GM23338 (cell line): ENCODE results near the gene GJA10. TPM values are rescaled to one million over a fixed set of nuclear protein-coding genes. Genes with fewer than 3 reads are reported as not detected.
A peak's percentile ranks its signal among the peaks of the same experiment; 100 is the strongest.
"Not testable (repeated sequence)": the region's sequence is repeated elsewhere in the genome, so short reads cannot be mapped to it uniquely, and the experiment has no call there.

Experiments
- ATAC-seq: fragments of 200-7000 bp; cut with Tn5 transposase; 3 replicates; pipeline ENCODE4 v1.9.1; 2020
- DNase-seq: peaks from one replicate; pipeline ENCODE4 v3.0.0-alpha.2; 2015; ENCODE audit warnings: low spot score
- H2AFZ ChIP-seq: fragments of 200-600 bp; sonication (generic); 2 replicates; pipeline ENCODE4 v1.8.0; 2016; ENCODE audit warnings: antibody characterized with exemption, mild to moderate bottlenecking, moderate library complexity
- H3F3A ChIP-seq: fragments of 200-600 bp; sonication (generic); replicated peaks from 2 replicates; pipeline ENCODE4 v1.8.0; 2017; ENCODE audit warnings: antibody characterized with exemption, mixed run types, low read depth
- H3K27ac ChIP-seq: fragments of 200-600 bp; sonication (generic); 2 replicates; pipeline ENCODE4 v1.6.1; 2016; ENCODE audit warnings: low read depth
- H3K27me3 ChIP-seq: fragments of 200-600 bp; sonication (generic); 2 replicates; pipeline ENCODE4 v1.8.0; 2016; ENCODE audit warnings: mild to moderate bottlenecking, mixed run types, moderate library complexity; ENCODE audit not compliant: insufficient read depth
- H3K36me3 ChIP-seq: fragments of 200-600 bp; sonication (generic); 2 replicates; pipeline ENCODE4 v1.8.0; 2016; ENCODE audit warnings: mild to moderate bottlenecking; ENCODE audit not compliant: insufficient read depth
- H3K4me1 ChIP-seq: fragments of 200-600 bp; sonication (generic); 2 replicates; pipeline ENCODE4 v1.8.0; 2016; ENCODE audit warnings: mild to moderate bottlenecking, moderate library complexity; ENCODE audit not compliant: insufficient read depth
- H3K4me2 ChIP-seq: fragments of 200-600 bp; sonication (generic); 2 replicates; pipeline ENCODE4 v1.7.1; 2017; ENCODE audit warnings: mixed run types
- H3K4me3 ChIP-seq: fragments of 200-600 bp; sonication (generic); 2 replicates; pipeline ENCODE4 v1.6.1; 2016; ENCODE audit warnings: mixed run types
- H3K79me2 ChIP-seq: fragments of 200-600 bp; sonication (generic); replicated peaks from 2 replicates; pipeline ENCODE4 v1.8.0; 2017; ENCODE audit warnings: mild to moderate bottlenecking; ENCODE audit not compliant: insufficient read depth
- H3K9me2 ChIP-seq: fragments of 200-600 bp; sonication (generic); 2 replicates; pipeline ENCODE4 v1.8.0; 2017; ENCODE audit not compliant: insufficient read depth
- H4K20me1 ChIP-seq: fragments of 200-600 bp; sonication (generic); replicated peaks from 2 replicates; pipeline ENCODE4 v1.8.0; 2017; ENCODE audit warnings: mild to moderate bottlenecking; ENCODE audit not compliant: insufficient read depth
- H3K27ac Mint-ChIP-seq: 2 replicates; pipeline ENCODE4 v1.8.0; 2020; ENCODE audit warnings: inconsistent platforms, mild to moderate bottlenecking, moderate library complexity, mixed read lengths
- H3K27me3 Mint-ChIP-seq: 3 replicates; pipeline ENCODE4 v1.8.0; 2022; ENCODE audit warnings: low read depth, mild to moderate bottlenecking, moderate library complexity, mixed read lengths, inconsistent platforms; ENCODE audit not compliant: insufficient read depth, poor library complexity
- H3K36me3 Mint-ChIP-seq: 3 replicates; pipeline ENCODE4 v1.8.0; 2021; ENCODE audit warnings: low read depth, mild to moderate bottlenecking, inconsistent platforms, moderate library complexity, mixed read lengths
- H3K4me1 Mint-ChIP-seq: 3 replicates; pipeline ENCODE4 v1.8.0; 2020; ENCODE audit warnings: mild to moderate bottlenecking, inconsistent platforms, mixed read lengths
- H3K4me3 Mint-ChIP-seq: 3 replicates; pipeline ENCODE4 v1.8.0; 2021; ENCODE audit warnings: moderate library complexity, mild to moderate bottlenecking, inconsistent platforms, mixed read lengths
- H3K9me3 Mint-ChIP-seq: 3 replicates; pipeline ENCODE4 v1.8.0; 2020; ENCODE audit warnings: moderate library complexity, mild to moderate bottlenecking, inconsistent platforms, mixed read lengths
- POLR2AphosphoS5 ChIP-seq: IDR thresholded peaks from 2 replicates; pipeline ENCODE4 v1.6.1; 2016; ENCODE audit warnings: antibody characterized with exemption, low read depth
- REST ChIP-seq: IDR thresholded peaks from one replicate; pipeline ENCODE4 v1.6.1; 2018; ENCODE audit warnings: antibody characterized with exemption; ENCODE audit not compliant: unreplicated experiment
- polyA plus RNA-seq: library from polyadenylated mRNA; unstranded; fragments of >200 nt; fragmentation: Nextera tagmentation; extraction: Ambion mirVana; gene quantifications from 2 replicates; pipeline ENCODE4 v1.2.1, GENCODE V29; 2016
- total RNA-seq: library from RNA; depleted of rRNA; stranded (reverse); fragments of >200 nt; shearing (Covaris generic); gene quantifications from 2 replicates; pipeline ENCODE4 v1.2.3, GENCODE V29; 2014
- TF ChIP-seq, protein P1 (sequence below), 2 experiments: fragments of 200-600 bp in 1 of 2; sonication (generic) in 1 of 2; conservative IDR thresholded peaks; 2 replicates each; pipeline versions ENCODE4 v1.5.1 to v1.6.1; 2016 to 2017; ENCODE audit warnings: antibody characterized with exemption in 2 of 2, low read depth in 2 of 2, mild to moderate bottlenecking in 2 of 2, moderate library complexity in 1 of 2
- TF ChIP-seq, protein P2 (sequence below): fragments of 250-450 bp; sonication (Bioruptor Pico); IDR thresholded peaks from 2 replicates; pipeline ENCODE4 v1.5.0; 2020; ENCODE audit warnings: mild to moderate bottlenecking, moderate library complexity

Gene GJA10
- total and polyA plus RNA-seq, 2 experiments from 2014 or later: not detected

DNA sequence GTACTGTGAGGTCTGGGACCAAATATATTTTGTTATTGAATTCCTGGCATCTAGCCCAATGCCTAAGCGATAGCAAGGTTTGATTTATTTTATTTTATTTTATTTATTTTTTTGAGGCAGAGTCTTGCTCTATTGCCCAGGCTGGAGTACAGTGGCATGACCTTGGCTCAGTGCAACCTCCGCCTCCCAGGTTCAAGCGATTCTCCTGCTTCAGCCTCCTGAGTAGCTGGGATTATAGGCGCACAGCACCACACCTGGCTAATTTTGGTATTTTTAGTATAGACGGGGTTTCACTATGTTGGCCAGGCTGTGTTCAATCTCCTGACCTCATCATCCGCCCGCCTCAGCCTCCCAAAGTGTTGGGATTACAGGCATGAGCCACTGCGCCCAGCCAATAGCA, 1.7 kb upstream of the GJA10 start:
- not testable (repeated sequence) for H3K27ac Mint-ChIP-seq, H3K4me3 ChIP-seq, H4K20me1 ChIP-seq, H2AFZ ChIP-seq, H3K4me2 ChIP-seq, H3K4me3 Mint-ChIP-seq, H3K27ac ChIP-seq, DNase-seq, ATAC-seq, H3K9me2 ChIP-seq, H3K9me3 Mint-ChIP-seq, H3K36me3 Mint-ChIP-seq, H3F3A ChIP-seq, H3K36me3 ChIP-seq, H3K79me2 ChIP-seq
- TF ChIP-seq, protein P1, sequence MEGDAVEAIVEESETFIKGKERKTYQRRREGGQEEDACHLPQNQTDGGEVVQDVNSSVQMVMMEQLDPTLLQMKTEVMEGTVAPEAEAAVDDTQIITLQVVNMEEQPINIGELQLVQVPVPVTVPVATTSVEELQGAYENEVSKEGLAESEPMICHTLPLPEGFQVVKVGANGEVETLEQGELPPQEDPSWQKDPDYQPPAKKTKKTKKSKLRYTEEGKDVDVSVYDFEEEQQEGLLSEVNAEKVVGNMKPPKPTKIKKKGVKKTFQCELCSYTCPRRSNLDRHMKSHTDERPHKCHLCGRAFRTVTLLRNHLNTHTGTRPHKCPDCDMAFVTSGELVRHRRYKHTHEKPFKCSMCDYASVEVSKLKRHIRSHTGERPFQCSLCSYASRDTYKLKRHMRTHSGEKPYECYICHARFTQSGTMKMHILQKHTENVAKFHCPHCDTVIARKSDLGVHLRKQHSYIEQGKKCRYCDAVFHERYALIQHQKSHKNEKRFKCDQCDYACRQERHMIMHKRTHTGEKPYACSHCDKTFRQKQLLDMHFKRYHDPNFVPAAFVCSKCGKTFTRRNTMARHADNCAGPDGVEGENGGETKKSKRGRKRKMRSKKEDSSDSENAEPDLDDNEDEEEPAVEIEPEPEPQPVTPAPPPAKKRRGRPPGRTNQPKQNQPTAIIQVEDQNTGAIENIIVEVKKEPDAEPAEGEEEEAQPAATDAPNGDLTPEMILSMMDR (conservative IDR thresholded peaks at IDR 0.05; ENCODE audit: low read depth in 2 of 2): peak; percentile 36 to 52
- Mint-ChIP-seq H3K4me1 (peaks cover 29% of the 10 kb centered on the region), H3K27me3 (peaks cover 11% of the 10 kb centered on the region)
- Histone ChIP-seq H3K4me1 (peaks cover 35% of the 10 kb centered on the region), H3K27me3 (peaks cover 12% of the 10 kb centered on the region; the same call in 1 of the 2 replicates)

GRCh38 chr6:89895276-89895874, 1.1 kb downstream of the GJA10 start:
- H3K4me3 Mint-ChIP-seq: no peak overlapping the region
- ATAC-seq: peak; percentile 95
- H3K4me1 Mint-ChIP-seq: peaks cover 29% of the 10 kb centered on the region
- no peaks in the 10 kb centered on the region for H3K79me2 ChIP-seq
- TF ChIP-seq POLR2AphosphoS5: no peak
- peak; percentile 99 for TF ChIP-seq REST
- TF ChIP-seq, protein P2, sequence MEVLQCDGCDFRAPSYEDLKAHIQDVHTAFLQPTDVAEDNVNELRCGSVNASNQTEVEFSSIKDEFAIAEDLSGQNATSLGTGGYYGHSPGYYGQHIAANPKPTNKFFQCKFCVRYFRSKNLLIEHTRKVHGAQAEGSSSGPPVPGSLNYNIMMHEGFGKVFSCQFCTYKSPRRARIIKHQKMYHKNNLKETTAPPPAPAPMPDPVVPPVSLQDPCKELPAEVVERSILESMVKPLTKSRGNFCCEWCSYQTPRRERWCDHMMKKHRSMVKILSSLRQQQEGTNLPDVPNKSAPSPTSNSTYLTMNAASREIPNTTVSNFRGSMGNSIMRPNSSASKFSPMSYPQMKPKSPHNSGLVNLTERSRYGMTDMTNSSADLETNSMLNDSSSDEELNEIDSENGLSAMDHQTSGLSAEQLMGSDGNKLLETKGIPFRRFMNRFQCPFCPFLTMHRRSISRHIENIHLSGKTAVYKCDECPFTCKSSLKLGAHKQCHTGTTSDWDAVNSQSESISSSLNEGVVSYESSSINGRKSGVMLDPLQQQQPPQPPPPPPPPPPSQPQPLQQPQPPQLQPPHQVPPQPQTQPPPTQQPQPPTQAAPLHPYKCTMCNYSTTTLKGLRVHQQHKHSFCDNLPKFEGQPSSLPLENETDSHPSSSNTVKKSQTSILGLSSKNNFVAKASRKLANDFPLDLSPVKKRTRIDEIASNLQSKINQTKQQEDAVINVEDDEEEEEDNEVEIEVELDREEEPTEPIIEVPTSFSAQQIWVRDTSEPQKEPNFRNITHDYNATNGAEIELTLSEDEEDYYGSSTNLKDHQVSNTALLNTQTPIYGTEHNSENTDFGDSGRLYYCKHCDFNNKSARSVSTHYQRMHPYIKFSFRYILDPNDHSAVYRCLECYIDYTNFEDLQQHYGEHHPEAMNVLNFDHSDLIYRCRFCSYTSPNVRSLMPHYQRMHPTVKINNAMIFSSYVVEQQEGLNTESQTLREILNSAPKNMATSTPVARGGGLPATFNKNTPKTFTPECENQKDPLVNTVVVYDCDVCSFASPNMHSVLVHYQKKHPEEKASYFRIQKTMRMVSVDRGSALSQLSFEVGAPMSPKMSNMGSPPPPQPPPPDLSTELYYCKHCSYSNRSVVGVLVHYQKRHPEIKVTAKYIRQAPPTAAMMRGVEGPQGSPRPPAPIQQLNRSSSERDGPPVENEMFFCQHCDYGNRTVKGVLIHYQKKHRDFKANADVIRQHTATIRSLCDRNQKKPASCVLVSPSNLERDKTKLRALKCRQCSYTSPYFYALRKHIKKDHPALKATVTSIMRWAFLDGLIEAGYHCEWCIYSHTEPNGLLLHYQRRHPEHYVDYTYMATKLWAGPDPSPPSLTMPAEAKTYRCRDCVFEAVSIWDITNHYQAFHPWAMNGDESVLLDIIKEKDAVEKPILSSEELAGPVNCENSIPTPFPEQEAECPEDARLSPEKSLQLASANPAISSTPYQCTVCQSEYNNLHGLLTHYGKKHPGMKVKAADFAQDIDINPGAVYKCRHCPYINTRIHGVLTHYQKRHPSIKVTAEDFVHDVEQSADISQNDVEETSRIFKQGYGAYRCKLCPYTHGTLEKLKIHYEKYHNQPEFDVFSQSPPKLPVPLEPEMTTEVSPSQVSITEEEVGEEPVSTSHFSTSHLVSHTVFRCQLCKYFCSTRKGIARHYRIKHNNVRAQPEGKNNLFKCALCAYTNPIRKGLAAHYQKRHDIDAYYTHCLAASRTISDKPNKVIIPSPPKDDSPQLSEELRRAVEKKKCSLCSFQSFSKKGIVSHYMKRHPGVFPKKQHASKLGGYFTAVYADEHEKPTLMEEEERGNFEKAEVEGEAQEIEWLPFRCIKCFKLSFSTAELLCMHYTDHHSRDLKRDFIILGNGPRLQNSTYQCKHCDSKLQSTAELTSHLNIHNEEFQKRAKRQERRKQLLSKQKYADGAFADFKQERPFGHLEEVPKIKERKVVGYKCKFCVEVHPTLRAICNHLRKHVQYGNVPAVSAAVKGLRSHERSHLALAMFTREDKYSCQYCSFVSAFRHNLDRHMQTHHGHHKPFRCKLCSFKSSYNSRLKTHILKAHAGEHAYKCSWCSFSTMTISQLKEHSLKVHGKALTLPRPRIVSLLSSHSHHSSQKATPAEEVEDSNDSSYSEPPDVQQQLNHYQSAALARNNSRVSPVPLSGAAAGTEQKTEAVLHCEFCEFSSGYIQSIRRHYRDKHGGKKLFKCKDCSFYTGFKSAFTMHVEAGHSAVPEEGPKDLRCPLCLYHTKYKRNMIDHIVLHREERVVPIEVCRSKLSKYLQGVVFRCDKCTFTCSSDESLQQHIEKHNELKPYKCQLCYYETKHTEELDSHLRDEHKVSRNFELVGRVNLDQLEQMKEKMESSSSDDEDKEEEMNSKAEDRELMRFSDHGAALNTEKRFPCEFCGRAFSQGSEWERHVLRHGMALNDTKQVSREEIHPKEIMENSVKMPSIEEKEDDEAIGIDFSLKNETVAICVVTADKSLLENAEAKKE (CRISPR knock-in tag): peak; percentile 80
- peak; percentile 84 for DNase-seq
- H3K9me2 ChIP-seq: no peaks in the 10 kb centered on the region; the same call in 1 of the 2 replicates
- no peak overlapping the region for H3K27ac Mint-ChIP-seq
- H4K20me1 ChIP-seq: no peaks in the 10 kb centered on the region
- H3F3A ChIP-seq: no peaks in the 10 kb centered on the region
- 0 out of 2 replicates have a peak, but pooled peaks cover 6% of the 10 kb centered on the region for H3K27me3 ChIP-seq
- no peak overlapping the region for H2AFZ ChIP-seq
- H3K9me3 Mint-ChIP-seq: no peaks in the 10 kb centered on the region
- H3K4me1 ChIP-seq: peaks cover 34% of the 10 kb centered on the region
- no peak overlapping the region for H3K4me3 ChIP-seq
- no peaks in the 10 kb centered on the region for H3K36me3 ChIP-seq
- H3K27me3 Mint-ChIP-seq: peaks cover 13% of the 10 kb centered on the region
- H3K36me3 Mint-ChIP-seq: no peaks in the 10 kb centered on the region; the same call in 2 of the 3 replicates
- no peak overlapping the region for H3K4me2 ChIP-seq
- H3K27ac ChIP-seq: no peak overlapping the region
